Neural cell (in vitro differentiated cells): ENCODE data around the gene ST3GAL4. TPM values are rescaled to one million over a fixed set of nuclear protein-coding genes. Genes with fewer than 3 reads are reported as not detected.

Experiments
- H2AFZ ChIP-seq: fragments of 200-600, 300-800 bp; sonication (generic), shearing (Covaris generic); 2 replicates; pipeline ENCODE4 v1.6.0; 2014; ENCODE audit warnings: low read depth, mild to moderate bottlenecking, antibody characterized with exemption, low read length, moderate library complexity
- H3F3A ChIP-seq: fragments of 200-600 bp; shearing (Covaris generic); 2 replicates; pipeline ENCODE4 v1.6.1; 2016; ENCODE audit warnings: mild to moderate bottlenecking, moderate library complexity, mixed read lengths, antibody characterized with exemption, low read length; ENCODE audit not compliant: insufficient read depth, poor library complexity, severe bottlenecking
- H3K27ac ChIP-seq: fragments of 200-600, 300-800 bp; sonication (generic), shearing (Covaris generic); 2 replicates; pipeline ENCODE4 v1.5.1; 2014; ENCODE audit warnings: mild to moderate bottlenecking, low read length, moderate library complexity
- H3K27me3 ChIP-seq: fragments of 300-800, 200-600 bp; sonication (generic), shearing (Covaris generic); 2 replicates; pipeline ENCODE4 v1.6.0; 2014; ENCODE audit warnings: mild to moderate bottlenecking, low read depth, low read length, moderate library complexity; ENCODE audit not compliant: insufficient read depth
- H3K36me3 ChIP-seq: fragments of 300-800, 200-600 bp; sonication (generic), shearing (Covaris generic); 2 replicates; pipeline ENCODE4 v1.5.1; 2014; ENCODE audit warnings: mild to moderate bottlenecking, antibody characterized with exemption, low read length, moderate library complexity; ENCODE audit not compliant: insufficient read depth
- H3K4me2 ChIP-seq: fragments of 300-800, 200-600 bp; sonication (generic), shearing (Covaris generic); 2 replicates; pipeline ENCODE4 v1.6.0; 2014; ENCODE audit warnings: mild to moderate bottlenecking, low read length
- H3K4me3 ChIP-seq: fragments of 300-800, 200-600 bp; sonication (generic), shearing (Covaris generic); 2 replicates; pipeline ENCODE4 v1.5.1; 2014; ENCODE audit warnings: mild to moderate bottlenecking, low read length, moderate library complexity
- H3K79me2 ChIP-seq: fragments of 200-600 bp; shearing (Covaris generic); replicated peaks from 2 replicates; pipeline ENCODE4 v1.6.0; 2014; ENCODE audit warnings: mild to moderate bottlenecking, low read length, moderate library complexity; ENCODE audit not compliant: insufficient read depth
- H3K9ac ChIP-seq: fragments of 300-800, 200-600 bp; sonication (generic), shearing (Covaris generic); 2 replicates; pipeline ENCODE4 v1.6.1; 2016; ENCODE audit warnings: mild to moderate bottlenecking, low read length, mixed read lengths
- H3K9me2 ChIP-seq: fragments of 200-600 bp; shearing (Covaris generic); 2 replicates; pipeline ENCODE4 v1.6.1; 2016; ENCODE audit warnings: mild to moderate bottlenecking, low read length, mixed read lengths; ENCODE audit not compliant: insufficient read depth
- H3K9me3 ChIP-seq: fragments of 200-600, 300-800 bp; sonication (generic), shearing (Covaris generic); 2 replicates; pipeline ENCODE4 v1.6.1; 2016; ENCODE audit warnings: mild to moderate bottlenecking, mixed run types, low read length, moderate library complexity, mixed read lengths
- H4K20me1 ChIP-seq: fragments of 200-600 bp; shearing (Covaris generic); 2 replicates; pipeline ENCODE4 v1.6.1; 2016; ENCODE audit warnings: mild to moderate bottlenecking, mixed run types; ENCODE audit not compliant: insufficient read depth
- EP300 ChIP-seq: fragments of 450-650 bp; conservative IDR thresholded peaks from 2 replicates; pipeline ENCODE4 v1.6.1; 2014; ENCODE audit warnings: antibody characterized with exemption, mild to moderate bottlenecking, moderate library complexity; ENCODE audit not compliant: poor library complexity, severe bottlenecking
- EZH2 ChIP-seq: fragments of 200-600, 300-800 bp; shearing (Covaris generic), sonication (generic); IDR thresholded peaks from 2 replicates; pipeline ENCODE4 v1.6.1; 2014; ENCODE audit warnings: antibody characterized with exemption, low read length, borderline replicate concordance, mild to moderate bottlenecking; ENCODE audit not compliant: insufficient read depth, poor library complexity, severe bottlenecking
- MXI1 ChIP-seq: fragments of 450-650 bp; conservative IDR thresholded peaks from 2 replicates; pipeline ENCODE4 v1.6.1; 2014; ENCODE audit warnings: antibody characterized with exemption, mild to moderate bottlenecking; ENCODE audit not compliant: poor library complexity, severe bottlenecking
- POLR2AphosphoS5 ChIP-seq: IDR thresholded peaks from 2 replicates; pipeline ENCODE4 v1.6.1; 2012
- RAD21 ChIP-seq: fragments of 450-650 bp; conservative IDR thresholded peaks from 2 replicates; pipeline ENCODE4 v1.6.1; 2014; ENCODE audit warnings: antibody characterized with exemption, mild to moderate bottlenecking, moderate library complexity
- SMC3 ChIP-seq: fragments of 450-650 bp; conservative IDR thresholded peaks from 2 replicates; pipeline ENCODE4 v1.6.1; 2014; ENCODE audit warnings: antibody characterized with exemption, mild to moderate bottlenecking, moderate library complexity; ENCODE audit not compliant: poor library complexity
- TAF1 ChIP-seq: IDR thresholded peaks from 2 replicates; pipeline ENCODE4 v1.6.1; 2012; ENCODE audit warnings: low read depth
- polyA plus RNA-seq: library from polyadenylated mRNA; depleted of rRNA; stranded (reverse); fragments of >200 nt; gene quantifications from 2 replicates; pipeline ENCODE4 v1.2.3, GENCODE V29; 2014
- TF ChIP-seq, protein P1 (sequence below): fragments of 450-650 bp; IDR thresholded peaks from 2 replicates; pipeline ENCODE4 v1.5.1; 2014; ENCODE audit warnings: antibody characterized with exemption, mild to moderate bottlenecking, moderate library complexity; ENCODE audit not compliant: poor library complexity, severe bottlenecking
- TF ChIP-seq, protein P2 (sequence below): IDR thresholded peaks from 2 replicates; pipeline ENCODE4 v1.6.1; 2012; ENCODE audit warnings: borderline replicate concordance

ST3GAL4 gene
- polyA plus RNA-seq, 1 donor from 2014 or later, result 46.1 TPM

DNA sequence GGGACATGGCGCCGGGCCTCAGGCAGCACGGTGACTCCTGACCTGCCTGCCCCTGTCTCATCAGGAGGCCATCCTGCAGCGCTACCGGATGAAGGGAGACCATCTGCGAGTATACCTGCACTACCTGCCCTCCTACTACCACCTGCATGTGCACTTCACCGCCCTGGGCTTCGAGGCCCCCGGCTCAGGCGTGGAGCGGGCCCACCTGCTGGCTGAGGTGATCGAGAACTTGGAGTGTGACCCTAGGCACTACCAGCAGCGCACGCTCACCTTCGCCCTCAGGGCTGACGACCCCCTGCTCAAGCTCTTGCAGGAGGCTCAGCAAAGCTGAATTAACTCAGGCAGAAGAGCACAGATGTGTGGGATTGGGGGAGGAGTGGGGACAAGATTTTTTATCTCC, 10.2 kb upstream of the ST3GAL4 start:
- H4K20me1 ChIP-seq, result no peaks in the 10 kb centered on the region
- H3F3A ChIP-seq, result no peaks in the 10 kb centered on the region
- H3K9me2 ChIP-seq, result no peaks in the 10 kb centered on the region
- no peaks in the 10 kb centered on the region for H3K27me3 ChIP-seq
- H3K4me3 ChIP-seq, result no peak overlapping the region
- no peak overlapping the region for H2AFZ ChIP-seq
- H3K9me3 ChIP-seq, result no peaks in the 10 kb centered on the region
- H3K9ac ChIP-seq, result no peak overlapping the region
- no peaks in the 10 kb centered on the region for H3K79me2 ChIP-seq
- no peak overlapping the region for H3K27ac ChIP-seq
- TF ChIP-seq EZH2, result no peak
- no peak for TF ChIP-seq MXI1
- TF ChIP-seq RAD21, result no peak
- TF ChIP-seq, protein P1, sequence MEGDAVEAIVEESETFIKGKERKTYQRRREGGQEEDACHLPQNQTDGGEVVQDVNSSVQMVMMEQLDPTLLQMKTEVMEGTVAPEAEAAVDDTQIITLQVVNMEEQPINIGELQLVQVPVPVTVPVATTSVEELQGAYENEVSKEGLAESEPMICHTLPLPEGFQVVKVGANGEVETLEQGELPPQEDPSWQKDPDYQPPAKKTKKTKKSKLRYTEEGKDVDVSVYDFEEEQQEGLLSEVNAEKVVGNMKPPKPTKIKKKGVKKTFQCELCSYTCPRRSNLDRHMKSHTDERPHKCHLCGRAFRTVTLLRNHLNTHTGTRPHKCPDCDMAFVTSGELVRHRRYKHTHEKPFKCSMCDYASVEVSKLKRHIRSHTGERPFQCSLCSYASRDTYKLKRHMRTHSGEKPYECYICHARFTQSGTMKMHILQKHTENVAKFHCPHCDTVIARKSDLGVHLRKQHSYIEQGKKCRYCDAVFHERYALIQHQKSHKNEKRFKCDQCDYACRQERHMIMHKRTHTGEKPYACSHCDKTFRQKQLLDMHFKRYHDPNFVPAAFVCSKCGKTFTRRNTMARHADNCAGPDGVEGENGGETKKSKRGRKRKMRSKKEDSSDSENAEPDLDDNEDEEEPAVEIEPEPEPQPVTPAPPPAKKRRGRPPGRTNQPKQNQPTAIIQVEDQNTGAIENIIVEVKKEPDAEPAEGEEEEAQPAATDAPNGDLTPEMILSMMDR, result no peak
- TF ChIP-seq SMC3, result no peak
- no peaks in the 10 kb centered on the region for H3K36me3 ChIP-seq
- H3K4me2 ChIP-seq, result no peak overlapping the region

DNA sequence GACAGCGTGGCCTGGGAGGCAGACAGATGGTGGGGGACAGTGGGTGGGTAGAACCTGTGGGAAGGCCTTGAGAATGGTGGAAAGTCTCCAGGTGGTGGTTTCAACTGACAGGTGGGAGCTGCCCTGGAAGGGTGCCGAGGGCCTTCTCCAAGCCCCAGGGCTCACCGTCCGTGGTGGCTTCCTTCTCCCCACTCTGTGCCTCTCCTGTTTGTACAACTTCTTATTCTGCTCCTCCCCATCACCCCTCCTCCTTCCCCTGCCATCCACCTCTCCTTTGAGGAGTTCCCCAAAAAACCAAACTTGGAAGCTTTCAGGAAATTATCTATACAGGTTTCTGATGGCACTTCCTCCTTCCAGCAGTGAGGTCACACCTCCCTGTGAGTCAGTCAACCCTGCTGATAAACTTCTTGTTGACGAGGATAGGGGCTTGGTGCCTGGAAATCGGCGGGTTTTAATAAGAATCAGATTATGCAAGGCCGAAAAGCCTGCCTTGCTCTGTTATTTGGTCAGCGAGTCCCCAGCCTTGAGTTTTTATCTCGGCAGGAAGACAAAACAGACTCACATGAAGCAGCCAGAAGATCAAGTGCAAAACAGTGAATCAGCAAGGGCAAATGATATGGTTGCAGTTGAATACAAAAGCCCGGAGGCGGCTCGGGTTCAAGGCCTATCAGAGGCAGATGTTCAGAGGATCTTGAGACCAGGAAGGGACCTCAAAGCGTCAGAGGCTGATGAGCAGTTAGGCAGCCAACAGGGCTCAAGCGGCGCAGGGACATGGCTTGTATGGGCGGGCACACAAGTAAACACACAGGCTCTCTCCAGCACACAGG, 9.5 kb upstream of the ST3GAL4 start:
- Histone ChIP-seq H3K9ac (no peak overlapping the region), H2AFZ (no peak overlapping the region), H3K4me2 (no peak overlapping the region), H3K27me3 (no peaks in the 10 kb centered on the region), H3K9me2 (no peaks in the 10 kb centered on the region), H3K4me3 (no peak overlapping the region), H4K20me1 (no peaks in the 10 kb centered on the region), H3K27ac (no peak overlapping the region), H3K79me2 (no peaks in the 10 kb centered on the region), H3K9me3 (no peaks in the 10 kb centered on the region), H3F3A (no peaks in the 10 kb centered on the region), H3K36me3 (no peaks in the 10 kb centered on the region)
- TF ChIP-seq RAD21 (no peak), EZH2 (no peak), POLR2AphosphoS5 (no peak), MXI1 (no peak), TAF1 (no peak), SMC3 (no peak), EP300 (no peak)
- TF ChIP-seq, protein P1, result no peak
- TF ChIP-seq, protein P2, sequence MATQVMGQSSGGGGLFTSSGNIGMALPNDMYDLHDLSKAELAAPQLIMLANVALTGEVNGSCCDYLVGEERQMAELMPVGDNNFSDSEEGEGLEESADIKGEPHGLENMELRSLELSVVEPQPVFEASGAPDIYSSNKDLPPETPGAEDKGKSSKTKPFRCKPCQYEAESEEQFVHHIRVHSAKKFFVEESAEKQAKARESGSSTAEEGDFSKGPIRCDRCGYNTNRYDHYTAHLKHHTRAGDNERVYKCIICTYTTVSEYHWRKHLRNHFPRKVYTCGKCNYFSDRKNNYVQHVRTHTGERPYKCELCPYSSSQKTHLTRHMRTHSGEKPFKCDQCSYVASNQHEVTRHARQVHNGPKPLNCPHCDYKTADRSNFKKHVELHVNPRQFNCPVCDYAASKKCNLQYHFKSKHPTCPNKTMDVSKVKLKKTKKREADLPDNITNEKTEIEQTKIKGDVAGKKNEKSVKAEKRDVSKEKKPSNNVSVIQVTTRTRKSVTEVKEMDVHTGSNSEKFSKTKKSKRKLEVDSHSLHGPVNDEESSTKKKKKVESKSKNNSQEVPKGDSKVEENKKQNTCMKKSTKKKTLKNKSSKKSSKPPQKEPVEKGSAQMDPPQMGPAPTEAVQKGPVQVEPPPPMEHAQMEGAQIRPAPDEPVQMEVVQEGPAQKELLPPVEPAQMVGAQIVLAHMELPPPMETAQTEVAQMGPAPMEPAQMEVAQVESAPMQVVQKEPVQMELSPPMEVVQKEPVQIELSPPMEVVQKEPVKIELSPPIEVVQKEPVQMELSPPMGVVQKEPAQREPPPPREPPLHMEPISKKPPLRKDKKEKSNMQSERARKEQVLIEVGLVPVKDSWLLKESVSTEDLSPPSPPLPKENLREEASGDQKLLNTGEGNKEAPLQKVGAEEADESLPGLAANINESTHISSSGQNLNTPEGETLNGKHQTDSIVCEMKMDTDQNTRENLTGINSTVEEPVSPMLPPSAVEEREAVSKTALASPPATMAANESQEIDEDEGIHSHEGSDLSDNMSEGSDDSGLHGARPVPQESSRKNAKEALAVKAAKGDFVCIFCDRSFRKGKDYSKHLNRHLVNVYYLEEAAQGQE, result no peak
